ENCODE results near the gene MEGF9.

Gene MEGF9

GRCh38 chr9:120736881-120737280 is 22.6 kb upstream of the MEGF9 start:
- Histone ChIP-seq H3K4me3 (replicated peaks; ENCODE audit: low read depth, low read length) (no peak overlapping the region), H3K36me3 (ENCODE audit: control insufficient read depth, insufficient read depth, low read length) (no peaks in the 10 kb centered on the region), H3K27me3 (replicated peaks; ENCODE audit: control insufficient read depth, insufficient read depth, low read length) (no peaks in the 10 kb centered on the region)
- TF ChIP-seq, protein P1, sequence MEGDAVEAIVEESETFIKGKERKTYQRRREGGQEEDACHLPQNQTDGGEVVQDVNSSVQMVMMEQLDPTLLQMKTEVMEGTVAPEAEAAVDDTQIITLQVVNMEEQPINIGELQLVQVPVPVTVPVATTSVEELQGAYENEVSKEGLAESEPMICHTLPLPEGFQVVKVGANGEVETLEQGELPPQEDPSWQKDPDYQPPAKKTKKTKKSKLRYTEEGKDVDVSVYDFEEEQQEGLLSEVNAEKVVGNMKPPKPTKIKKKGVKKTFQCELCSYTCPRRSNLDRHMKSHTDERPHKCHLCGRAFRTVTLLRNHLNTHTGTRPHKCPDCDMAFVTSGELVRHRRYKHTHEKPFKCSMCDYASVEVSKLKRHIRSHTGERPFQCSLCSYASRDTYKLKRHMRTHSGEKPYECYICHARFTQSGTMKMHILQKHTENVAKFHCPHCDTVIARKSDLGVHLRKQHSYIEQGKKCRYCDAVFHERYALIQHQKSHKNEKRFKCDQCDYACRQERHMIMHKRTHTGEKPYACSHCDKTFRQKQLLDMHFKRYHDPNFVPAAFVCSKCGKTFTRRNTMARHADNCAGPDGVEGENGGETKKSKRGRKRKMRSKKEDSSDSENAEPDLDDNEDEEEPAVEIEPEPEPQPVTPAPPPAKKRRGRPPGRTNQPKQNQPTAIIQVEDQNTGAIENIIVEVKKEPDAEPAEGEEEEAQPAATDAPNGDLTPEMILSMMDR (IDR thresholded peaks at IDR 0.05; ENCODE audit: insufficient read depth, low read length, poor library complexity, severe bottlenecking): no peak
- DNase-seq (ENCODE audit: extremely low read depth, insufficient read length): no peak

GRCh38 chr9:120735415-120736126 is 21.3 kb upstream of the MEGF9 start:
- TF ChIP-seq, protein P1 (IDR thresholded peaks at IDR 0.05; ENCODE audit: insufficient read depth, low read length, poor library complexity, severe bottlenecking): no peak
- DNase-seq (ENCODE audit: extremely low read depth, insufficient read length): no peak
- Histone ChIP-seq H3K36me3 (ENCODE audit: control insufficient read depth, insufficient read depth, low read length) (no peaks in the 10 kb centered on the region), H3K27me3 (replicated peaks; ENCODE audit: control insufficient read depth, insufficient read depth, low read length) (no peaks in the 10 kb centered on the region), H3K4me3 (replicated peaks; ENCODE audit: low read depth, low read length) (no peak overlapping the region)

DNA sequence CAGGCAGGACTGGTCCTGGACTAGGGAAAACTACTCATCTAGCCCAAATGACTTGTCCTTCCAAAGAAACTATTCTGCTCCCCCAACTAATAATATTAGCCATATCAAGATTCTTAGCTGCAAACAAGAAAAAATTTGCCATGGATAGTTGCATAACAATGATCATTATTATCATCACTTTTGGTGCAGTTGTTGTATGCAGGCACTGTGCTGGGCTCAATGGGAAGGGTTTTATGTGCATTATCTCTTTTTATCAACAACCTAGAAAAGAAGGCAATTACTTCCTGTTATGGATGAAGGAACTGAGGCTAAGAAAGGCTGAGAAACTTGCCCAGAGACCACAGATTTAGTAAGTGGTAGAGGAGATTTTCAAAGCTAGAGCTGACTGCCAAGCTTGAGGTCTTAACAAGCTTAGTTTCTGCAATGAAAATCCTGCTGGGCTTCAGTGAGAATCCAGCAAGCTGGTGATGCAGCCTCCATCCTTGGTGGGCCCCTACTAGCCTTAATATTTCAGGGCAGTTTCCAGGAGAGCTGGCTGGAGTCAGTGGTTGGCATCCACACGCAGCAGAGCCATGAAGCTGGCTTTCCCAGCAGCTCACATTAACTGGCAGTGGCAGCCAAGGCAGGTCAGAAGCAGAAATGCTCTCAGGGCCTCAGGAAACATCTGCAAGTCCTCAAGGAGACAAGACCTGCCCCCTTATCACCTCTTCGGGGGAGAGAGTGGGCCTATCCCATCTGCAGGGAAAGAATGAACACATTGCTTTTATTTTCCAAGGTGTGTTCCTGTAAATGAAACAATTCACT is 20.5 kb upstream of the MEGF9 start:
- Histone ChIP-seq H3K4me3 (replicated peaks; ENCODE audit: low read depth, low read length) (no peak overlapping the region), H3K36me3 (ENCODE audit: control insufficient read depth, insufficient read depth, low read length) (no peaks in the 10 kb centered on the region), H3K27me3 (replicated peaks; ENCODE audit: control insufficient read depth, insufficient read depth, low read length) (no peaks in the 10 kb centered on the region)
- DNase-seq (ENCODE audit: extremely low read depth, insufficient read length): no peak
- TF ChIP-seq, protein P1 (IDR thresholded peaks at IDR 0.05; ENCODE audit: insufficient read depth, low read length, poor library complexity, severe bottlenecking): no peak

GRCh38 chr9:120733190-120733589 is 18.9 kb upstream of the MEGF9 start:
- no peaks in the 10 kb centered on the region for H3K36me3 ChIP-seq (ENCODE audit: control insufficient read depth, insufficient read depth, low read length)
- H3K4me3 ChIP-seq (replicated peaks; ENCODE audit: low read depth, low read length): no peak overlapping the region
- no peaks in the 10 kb centered on the region for H3K27me3 ChIP-seq (replicated peaks; ENCODE audit: control insufficient read depth, insufficient read depth, low read length)
- TF ChIP-seq, protein P1 (IDR thresholded peaks at IDR 0.05; ENCODE audit: insufficient read depth, low read length, poor library complexity, severe bottlenecking): no peak
- no peak for DNase-seq (ENCODE audit: extremely low read depth, insufficient read length)

DNA sequence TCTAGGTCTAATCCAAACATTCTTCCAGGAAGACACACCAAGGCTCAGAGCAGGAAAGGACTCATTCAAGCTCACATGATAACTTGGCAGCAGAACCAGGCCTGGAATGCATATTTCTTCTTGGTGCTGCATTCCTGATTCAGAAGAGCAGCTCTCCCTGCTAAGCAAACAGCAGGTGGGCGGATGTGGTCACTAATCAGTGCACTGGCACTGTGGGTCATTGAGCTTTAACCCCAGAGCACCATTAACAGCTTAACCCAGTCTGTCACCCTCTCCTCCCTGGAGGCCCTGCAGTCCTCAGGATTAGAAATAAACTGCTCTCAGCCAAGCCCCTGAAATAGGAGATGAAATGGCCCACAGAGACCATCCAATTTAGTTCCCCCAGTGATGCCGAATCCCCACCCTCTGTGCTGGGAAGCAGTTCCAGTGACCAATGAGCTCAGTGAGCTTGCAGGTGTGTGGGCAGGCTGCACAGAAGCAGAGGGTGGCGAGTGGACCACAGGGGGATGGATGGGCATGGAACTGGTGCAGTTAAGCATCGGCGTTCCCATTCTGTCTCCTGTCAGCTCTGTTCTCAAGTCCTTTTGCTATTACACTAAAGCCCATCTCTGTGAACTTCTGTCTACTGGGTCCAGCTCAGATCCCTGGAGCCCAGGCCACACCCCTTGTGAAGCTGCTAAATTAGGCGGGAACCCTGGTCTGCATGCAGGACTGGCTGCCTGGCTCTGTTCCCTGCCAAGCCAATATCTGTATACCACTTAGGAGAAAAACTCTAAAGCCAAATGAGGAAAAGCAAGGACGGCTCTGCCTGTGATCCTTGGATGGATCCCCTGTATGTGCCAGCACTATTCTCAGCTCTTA is 16.6 kb upstream of the MEGF9 start:
- TF ChIP-seq, protein P1 (IDR thresholded peaks at IDR 0.05; ENCODE audit: insufficient read depth, low read length, poor library complexity, severe bottlenecking): no peak
- DNase-seq (ENCODE audit: extremely low read depth, insufficient read length): no peak
- no peak overlapping the region for H3K4me3 ChIP-seq (replicated peaks; ENCODE audit: low read depth, low read length)
- H3K27me3 ChIP-seq (replicated peaks; ENCODE audit: control insufficient read depth, insufficient read depth, low read length): no peaks in the 10 kb centered on the region
- H3K36me3 ChIP-seq (ENCODE audit: control insufficient read depth, insufficient read depth, low read length): no peaks in the 10 kb centered on the region
